Epithelial cell of proximal tubule (primary cell): Measurements from ENCODE around the gene MAD1L1. TPM values are rescaled to one million over a fixed set of nuclear protein-coding genes. Genes with fewer than 3 reads are reported as not detected.

Experiments used
- DNase-seq: peaks from one replicate; pipeline ENCODE4 v3.0.0-alpha.2; 2011; ENCODE audit warnings: low read depth
- H3K4me3 ChIP-seq: 2 replicates; pipeline ENCODE4 v1.5.1; 2011; ENCODE audit warnings: low read depth, mild to moderate bottlenecking, low read length
- total RNA-seq: library from RNA; depleted of rRNA; stranded (reverse); fragments of >200 nt; gene quantifications from 2 replicates; pipeline ENCODE4 v1.2.3, GENCODE V29; 2015
- TF ChIP-seq, protein P1 (sequence below): conservative IDR thresholded peaks from 2 replicates; pipeline ENCODE4 v1.5.1; 2012; ENCODE audit warnings: low read depth, mild to moderate bottlenecking, low read length

Gene MAD1L1
- total RNA-seq, 1 donor from 2014 or later: 83.4 TPM

DNA sequence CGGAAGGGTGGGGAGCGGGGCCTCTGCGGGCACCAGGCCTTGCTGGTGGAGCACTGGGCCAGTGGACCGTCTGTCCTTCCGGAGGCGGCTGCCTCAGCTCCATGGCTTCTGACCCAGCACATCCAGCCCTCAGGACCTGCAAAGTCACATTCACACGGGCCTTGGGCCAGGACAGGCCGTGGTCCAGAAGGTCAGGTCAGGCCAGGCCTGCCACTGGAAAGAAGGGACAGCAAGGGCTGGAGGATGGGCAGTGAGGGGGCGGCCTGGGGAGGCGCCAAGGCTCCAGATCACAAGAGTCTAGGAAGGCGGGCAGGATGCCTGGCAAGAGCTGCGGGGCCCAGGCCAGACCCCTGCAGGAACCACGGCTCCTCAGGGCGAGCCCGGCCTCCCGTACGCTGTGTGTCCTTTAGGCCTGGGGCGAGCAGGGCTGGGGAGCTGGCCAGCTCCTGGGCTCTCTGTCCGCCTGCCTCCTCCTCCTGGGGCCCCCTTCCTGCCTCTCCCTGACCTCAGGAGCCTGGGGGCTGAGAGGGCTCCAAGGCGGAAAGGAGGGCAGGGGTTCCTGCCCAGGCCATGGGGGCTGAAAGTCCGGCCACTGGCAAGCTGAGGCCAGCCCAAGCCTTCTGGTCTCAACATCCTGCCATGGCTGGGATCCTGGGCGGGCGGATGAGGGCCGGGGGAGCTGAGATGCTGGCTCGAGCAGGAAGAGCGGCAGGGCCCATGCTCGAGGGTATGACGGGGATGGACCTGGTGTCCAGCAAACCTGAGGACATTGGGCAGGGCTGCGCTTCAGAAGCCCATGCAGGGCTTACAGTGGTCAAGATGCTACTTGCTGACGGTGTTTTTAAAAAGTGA lies 336.9 kb downstream of the MAD1L1 start:
- TF ChIP-seq, protein P1, sequence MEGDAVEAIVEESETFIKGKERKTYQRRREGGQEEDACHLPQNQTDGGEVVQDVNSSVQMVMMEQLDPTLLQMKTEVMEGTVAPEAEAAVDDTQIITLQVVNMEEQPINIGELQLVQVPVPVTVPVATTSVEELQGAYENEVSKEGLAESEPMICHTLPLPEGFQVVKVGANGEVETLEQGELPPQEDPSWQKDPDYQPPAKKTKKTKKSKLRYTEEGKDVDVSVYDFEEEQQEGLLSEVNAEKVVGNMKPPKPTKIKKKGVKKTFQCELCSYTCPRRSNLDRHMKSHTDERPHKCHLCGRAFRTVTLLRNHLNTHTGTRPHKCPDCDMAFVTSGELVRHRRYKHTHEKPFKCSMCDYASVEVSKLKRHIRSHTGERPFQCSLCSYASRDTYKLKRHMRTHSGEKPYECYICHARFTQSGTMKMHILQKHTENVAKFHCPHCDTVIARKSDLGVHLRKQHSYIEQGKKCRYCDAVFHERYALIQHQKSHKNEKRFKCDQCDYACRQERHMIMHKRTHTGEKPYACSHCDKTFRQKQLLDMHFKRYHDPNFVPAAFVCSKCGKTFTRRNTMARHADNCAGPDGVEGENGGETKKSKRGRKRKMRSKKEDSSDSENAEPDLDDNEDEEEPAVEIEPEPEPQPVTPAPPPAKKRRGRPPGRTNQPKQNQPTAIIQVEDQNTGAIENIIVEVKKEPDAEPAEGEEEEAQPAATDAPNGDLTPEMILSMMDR: no peak
- DNase-seq: no peak
- no peak overlapping the region for H3K4me3 ChIP-seq

DNA sequence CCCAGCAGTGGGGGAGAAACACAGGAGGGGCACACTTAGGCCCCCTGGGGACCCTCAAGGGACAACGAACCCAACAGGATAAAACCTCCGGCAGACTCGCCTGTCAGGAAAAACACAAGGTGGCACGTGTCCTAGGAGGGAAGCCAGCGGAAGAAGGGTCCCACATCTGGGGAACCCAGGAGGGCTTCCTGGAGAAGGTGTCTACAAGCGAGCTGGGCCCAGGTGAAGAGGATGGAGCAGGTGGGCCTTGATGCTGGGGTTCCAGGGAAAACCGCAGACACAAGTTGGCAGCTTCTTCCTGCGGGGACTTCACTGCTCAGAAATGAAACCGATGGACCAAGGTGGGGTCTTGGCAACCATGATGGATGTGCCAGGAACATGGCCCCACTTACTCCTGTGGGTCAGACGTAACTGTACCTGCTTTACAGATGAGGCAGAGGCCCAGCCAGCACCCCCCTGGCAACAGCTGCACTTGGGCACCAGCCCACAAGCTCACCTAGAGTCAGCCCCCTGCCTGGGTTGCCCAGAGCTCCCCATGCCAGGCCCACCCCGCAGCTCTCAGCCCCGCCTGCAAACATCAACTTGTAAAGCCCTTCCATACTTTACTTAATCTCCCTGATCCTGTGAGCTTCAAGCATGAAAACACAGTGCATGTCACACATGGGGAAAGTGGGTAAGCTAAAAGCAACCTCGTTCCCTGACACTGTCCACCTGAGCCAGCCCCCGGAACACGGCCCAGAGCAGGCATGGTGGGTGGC lies 337.7 kb downstream of the MAD1L1 start:
- no peak for DNase-seq
- TF ChIP-seq, protein P1: no peak
- no peak overlapping the region for H3K4me3 ChIP-seq

DNA sequence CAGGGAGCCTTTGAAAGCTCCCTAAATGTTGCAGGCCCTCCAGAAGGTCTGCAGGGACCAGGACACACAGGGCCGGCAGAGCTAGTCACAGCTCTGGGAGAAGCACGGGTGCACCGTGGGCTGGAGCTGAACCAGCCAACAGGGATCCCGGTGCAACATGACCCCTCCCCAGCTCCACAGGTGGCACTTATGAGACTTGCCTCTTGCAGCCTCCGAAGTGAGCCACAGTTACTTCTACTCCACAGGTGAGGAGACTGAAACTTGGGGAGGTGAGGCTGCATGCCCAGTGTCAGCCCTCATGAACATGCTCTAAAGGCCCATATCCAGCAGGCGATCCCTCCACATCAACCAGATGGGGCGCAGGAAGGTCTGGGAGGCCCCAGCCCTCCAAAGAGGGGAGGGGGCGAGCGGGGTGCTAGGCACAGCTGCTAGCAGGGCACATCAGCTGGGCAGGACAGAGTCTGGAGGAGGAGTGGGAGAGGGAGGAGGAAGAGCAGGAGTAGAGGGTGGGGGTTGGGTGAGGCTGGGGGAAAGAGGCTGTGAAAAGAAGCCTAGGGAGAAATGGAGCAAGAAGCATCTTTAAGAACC lies 338.3 kb downstream of the MAD1L1 start:
- TF ChIP-seq, protein P1: no peak
- DNase-seq: no peak
- H3K4me3 ChIP-seq: no peak overlapping the region

DNA sequence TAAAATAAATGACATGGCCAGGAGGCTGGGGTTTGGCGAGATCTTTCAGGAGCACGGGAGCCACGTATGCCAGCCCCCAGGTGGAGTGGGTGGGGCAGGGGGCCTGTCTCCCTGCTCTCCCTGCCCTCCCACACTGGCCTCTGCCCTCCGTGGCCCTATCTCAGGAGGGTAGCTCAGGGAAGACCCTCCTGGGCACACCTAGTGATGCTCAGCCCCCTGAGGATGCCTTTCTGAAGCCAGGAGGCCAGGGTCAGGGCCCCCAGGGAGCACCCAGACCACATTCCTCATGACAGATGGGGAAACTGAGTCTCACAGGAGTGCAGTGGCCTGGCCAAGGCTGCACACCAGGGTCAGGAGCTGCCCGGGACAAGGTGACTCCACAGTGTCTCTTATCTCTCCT lies 339.3 kb downstream of the MAD1L1 start:
- no peak for DNase-seq
- TF ChIP-seq, protein P1: no peak
- H3K4me3 ChIP-seq: no peak overlapping the region

DNA sequence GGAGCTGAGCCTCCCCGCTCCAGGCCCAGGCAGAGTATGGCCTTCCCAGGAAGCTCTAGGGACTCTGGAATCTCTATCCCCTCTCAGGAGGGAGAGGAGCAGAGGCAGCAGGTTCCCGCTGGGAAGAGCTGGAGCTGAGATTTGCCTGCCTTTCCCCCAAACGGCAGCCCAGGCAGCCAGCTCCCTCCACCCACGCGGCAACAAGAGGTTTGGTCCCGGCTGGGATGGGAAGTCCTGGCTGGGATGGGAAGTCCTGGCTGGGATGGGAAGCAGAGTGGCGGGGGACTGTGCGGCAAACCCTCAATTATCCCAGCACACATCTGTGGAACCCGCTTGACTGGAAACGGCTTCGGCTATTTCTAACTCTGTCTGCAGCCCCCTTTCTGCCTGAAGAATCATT lies 339.7 kb downstream of the MAD1L1 start:
- no peak overlapping the region for H3K4me3 ChIP-seq
- no peak for DNase-seq
- TF ChIP-seq, protein P1: no peak

DNA sequence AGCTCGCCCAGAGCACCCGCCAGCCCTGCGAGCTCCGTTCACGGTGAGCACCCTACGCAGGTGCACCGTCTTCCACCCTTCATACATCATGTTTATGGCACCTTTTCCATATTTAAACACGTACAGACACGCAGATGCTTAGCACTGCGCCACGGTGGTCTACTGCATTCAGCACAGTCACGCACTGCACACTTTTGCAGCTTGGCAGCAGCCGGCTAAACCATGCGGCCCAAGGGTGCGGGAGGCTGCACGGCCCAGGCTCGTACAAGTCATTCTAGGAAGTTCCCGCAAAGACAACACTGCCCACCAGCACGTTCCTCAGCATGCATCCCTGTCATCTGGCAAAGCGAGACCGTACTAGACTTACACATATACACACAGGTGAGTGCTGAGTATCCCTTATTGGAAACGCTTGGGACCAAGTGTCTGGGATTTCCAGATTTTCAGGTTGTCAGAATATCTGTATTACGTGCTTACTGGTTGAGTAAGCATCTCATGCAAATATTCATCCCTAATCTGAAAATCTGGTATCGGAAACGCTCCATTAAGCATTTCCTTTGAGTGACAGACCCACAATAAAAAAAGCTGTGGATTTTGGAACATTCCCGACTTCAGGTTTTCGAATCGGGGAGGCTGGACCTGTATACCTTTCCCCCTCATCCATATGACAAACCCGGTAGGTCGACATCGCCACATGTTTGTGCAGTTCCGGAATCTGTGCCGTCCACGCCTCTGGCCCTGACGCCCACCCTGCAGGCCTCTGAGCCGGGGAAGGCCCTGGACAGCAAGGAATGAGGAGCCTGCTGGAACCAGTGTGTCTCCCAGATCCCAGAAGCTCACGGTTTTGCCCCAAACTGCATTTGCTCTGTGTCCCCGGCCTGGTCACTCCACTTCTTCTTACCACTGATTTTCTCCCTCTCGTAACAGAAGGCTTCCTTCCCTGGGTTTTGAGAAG lies 340.5 kb downstream of the MAD1L1 start:
- no peak for DNase-seq
- H3K4me3 ChIP-seq: no peak overlapping the region
- TF ChIP-seq, protein P1: no peak
